AG09309 (cell line): ENCODE data around the gene FANCD2OS.
"Not testable (repeated sequence)": the region's sequence is repeated elsewhere in the genome, so short reads cannot be mapped to it uniquely, and the experiment has no call there.

Experiments
- DNase-seq: peaks from one replicate; pipeline ENCODE4 v3.0.0-alpha.2; 2010; ENCODE audit warnings: low read depth
- H3K4me3 ChIP-seq: 2 replicates; pipeline ENCODE4 v1.5.1; 2011; ENCODE audit warnings: mild to moderate bottlenecking, low read depth, low read length, moderate library complexity; ENCODE audit not compliant: control insufficient read depth
- TF ChIP-seq, protein P1 (sequence below): IDR thresholded peaks from 2 replicates; pipeline ENCODE4 v1.5.1; 2011; ENCODE audit warnings: mild to moderate bottlenecking, low read depth, low read length, inconsistent platforms; ENCODE audit not compliant: insufficient read depth, control insufficient read depth; ENCODE audit errors: missing control alignments

Gene FANCD2OS

GRCh38 chr3:10081871-10082270 is 26.2 kb downstream of the FANCD2OS start:
- no peak overlapping the region for H3K4me3 ChIP-seq
- TF ChIP-seq, protein P1, sequence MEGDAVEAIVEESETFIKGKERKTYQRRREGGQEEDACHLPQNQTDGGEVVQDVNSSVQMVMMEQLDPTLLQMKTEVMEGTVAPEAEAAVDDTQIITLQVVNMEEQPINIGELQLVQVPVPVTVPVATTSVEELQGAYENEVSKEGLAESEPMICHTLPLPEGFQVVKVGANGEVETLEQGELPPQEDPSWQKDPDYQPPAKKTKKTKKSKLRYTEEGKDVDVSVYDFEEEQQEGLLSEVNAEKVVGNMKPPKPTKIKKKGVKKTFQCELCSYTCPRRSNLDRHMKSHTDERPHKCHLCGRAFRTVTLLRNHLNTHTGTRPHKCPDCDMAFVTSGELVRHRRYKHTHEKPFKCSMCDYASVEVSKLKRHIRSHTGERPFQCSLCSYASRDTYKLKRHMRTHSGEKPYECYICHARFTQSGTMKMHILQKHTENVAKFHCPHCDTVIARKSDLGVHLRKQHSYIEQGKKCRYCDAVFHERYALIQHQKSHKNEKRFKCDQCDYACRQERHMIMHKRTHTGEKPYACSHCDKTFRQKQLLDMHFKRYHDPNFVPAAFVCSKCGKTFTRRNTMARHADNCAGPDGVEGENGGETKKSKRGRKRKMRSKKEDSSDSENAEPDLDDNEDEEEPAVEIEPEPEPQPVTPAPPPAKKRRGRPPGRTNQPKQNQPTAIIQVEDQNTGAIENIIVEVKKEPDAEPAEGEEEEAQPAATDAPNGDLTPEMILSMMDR: no peak
- no peak for DNase-seq

GRCh38 chr3:10074666-10075065 is 33.4 kb downstream of the FANCD2OS start:
- DNase-seq: no peak
- TF ChIP-seq, protein P1: no peak
- no peak overlapping the region for H3K4me3 ChIP-seq

DNA sequence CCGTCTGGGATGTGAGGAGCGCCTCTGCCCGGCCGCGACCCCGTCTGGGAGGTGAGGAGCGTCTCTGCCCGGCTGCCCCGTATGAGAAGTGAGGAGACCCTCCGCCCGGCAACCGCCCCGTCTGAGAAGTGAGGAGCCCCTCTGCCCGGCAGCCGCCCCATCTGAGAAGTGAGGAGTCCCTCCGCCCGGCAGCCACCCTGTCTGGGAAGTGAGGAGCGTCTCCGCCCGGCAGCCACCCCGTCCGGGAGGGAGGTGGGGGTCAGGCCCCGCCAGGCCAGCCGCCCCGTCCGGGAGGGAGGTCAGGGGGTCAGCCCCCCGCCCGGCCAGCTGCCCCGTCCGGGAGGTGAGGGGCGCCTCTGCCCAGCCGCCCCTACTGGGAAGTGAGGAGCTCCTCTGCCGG is 38.0 kb downstream of the FANCD2OS start:
- not testable (repeated sequence) for DNase-seq, H3K4me3 ChIP-seq

DNA sequence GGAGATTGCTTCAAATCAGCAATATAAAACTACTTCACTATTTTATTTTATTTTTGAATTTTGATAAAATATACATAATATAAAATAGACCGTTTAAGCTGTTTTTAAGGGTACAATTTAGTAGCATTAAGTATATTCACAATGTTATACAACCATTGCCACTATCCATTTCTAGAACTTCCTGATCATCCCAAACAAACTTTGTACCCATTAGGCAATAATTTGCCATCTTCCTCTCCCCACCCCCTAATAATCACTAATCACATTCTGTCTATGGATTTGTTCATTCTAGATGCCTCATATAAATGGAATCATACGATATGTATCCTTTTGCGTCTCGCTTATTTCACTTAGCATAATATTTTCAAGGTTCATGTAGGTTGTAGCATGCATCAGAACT is 53.0 kb downstream of the FANCD2OS start:
- H3K4me3 ChIP-seq: no peak overlapping the region
- no peak for DNase-seq
- TF ChIP-seq, protein P1: no peak
